ENCODE data around the gene MAP1LC3B2.

Gene MAP1LC3B2

GRCh38 chr12:116541547-116542344, 17.4 kb upstream of the MAP1LC3B2 start:
- DNase-seq (ENCODE audit: low read depth), result no peak
- H3K4me3 ChIP-seq (replicated peaks; ENCODE audit: low read depth, low read length), result no peak overlapping the region
- TF ChIP-seq, protein P1, sequence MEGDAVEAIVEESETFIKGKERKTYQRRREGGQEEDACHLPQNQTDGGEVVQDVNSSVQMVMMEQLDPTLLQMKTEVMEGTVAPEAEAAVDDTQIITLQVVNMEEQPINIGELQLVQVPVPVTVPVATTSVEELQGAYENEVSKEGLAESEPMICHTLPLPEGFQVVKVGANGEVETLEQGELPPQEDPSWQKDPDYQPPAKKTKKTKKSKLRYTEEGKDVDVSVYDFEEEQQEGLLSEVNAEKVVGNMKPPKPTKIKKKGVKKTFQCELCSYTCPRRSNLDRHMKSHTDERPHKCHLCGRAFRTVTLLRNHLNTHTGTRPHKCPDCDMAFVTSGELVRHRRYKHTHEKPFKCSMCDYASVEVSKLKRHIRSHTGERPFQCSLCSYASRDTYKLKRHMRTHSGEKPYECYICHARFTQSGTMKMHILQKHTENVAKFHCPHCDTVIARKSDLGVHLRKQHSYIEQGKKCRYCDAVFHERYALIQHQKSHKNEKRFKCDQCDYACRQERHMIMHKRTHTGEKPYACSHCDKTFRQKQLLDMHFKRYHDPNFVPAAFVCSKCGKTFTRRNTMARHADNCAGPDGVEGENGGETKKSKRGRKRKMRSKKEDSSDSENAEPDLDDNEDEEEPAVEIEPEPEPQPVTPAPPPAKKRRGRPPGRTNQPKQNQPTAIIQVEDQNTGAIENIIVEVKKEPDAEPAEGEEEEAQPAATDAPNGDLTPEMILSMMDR (IDR thresholded peaks at IDR 0.05; ENCODE audit: low read length, missing control alignments), result no peak

DNA sequence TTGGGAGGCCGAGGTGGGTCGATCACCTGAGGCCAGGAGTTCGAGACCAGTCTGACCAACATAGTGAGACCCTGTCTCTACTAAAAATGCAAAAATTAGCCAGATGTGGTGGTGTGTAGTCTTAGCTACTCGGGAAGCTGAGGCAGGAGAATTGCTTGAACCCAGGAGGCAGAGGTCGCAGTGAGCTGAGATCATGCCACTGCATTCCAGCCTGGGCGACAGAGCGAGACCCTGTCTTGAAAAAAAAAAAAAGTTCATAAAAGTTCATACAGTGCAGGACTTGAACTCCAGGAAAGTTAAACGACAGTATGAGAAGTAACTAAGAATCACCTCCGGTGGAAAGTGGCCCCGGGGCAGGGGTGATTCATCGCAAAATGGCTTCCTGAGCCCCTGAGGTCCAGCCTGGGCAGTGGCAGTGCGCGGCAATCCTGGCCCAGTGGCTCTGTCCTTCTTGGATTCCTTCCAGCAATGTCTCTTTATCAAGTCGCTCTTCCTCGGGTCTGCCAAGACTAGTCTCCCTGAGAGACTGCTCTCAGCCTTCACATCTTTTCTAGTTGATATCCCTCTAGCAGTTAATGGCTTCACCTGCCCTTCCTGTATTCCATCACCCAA, 16.7 kb upstream of the MAP1LC3B2 start:
- DNase-seq (ENCODE audit: low read depth), result no peak
- no peak overlapping the region for H3K4me3 ChIP-seq (replicated peaks; ENCODE audit: low read depth, low read length)
- TF ChIP-seq, protein P1 (IDR thresholded peaks at IDR 0.05; ENCODE audit: low read length, missing control alignments), result no peak

- DNase-seq (ENCODE audit: low read depth), result no peak
- TF ChIP-seq, protein P1 (IDR thresholded peaks at IDR 0.05; ENCODE audit: low read length, missing control alignments), result no peak
- H3K4me3 ChIP-seq (replicated peaks; ENCODE audit: low read depth, low read length), result no peak overlapping the region
Measured at GRCh38 chr12:116544656-116545055, 14.5 kb upstream of the MAP1LC3B2 start.

- DNase-seq (ENCODE audit: low read depth), result no peak
- TF ChIP-seq, protein P1 (IDR thresholded peaks at IDR 0.05; ENCODE audit: low read length, missing control alignments), result no peak
- no peak overlapping the region for H3K4me3 ChIP-seq (replicated peaks; ENCODE audit: low read depth, low read length)
Measured at GRCh38 chr12:116545144-116545543, 14.0 kb upstream of the MAP1LC3B2 start.

- TF ChIP-seq, protein P1 (IDR thresholded peaks at IDR 0.05; ENCODE audit: low read length, missing control alignments), result no peak
- H3K4me3 ChIP-seq (replicated peaks; ENCODE audit: low read depth, low read length), result no peak overlapping the region
Measured at GRCh38 chr12:116545936-116546335, 13.2 kb upstream of the MAP1LC3B2 start.

GRCh38 chr12:116547955-116548501, 11.2 kb upstream of the MAP1LC3B2 start:
- DNase-seq (ENCODE audit: low read depth), result peak; percentile 16

More at GRCh38 chr12:116545936-116546335, 13.2 kb upstream of the MAP1LC3B2 start:
- no peak for DNase-seq (ENCODE audit: low read depth)

More at GRCh38 chr12:116547955-116548501, 11.2 kb upstream of the MAP1LC3B2 start:
- TF ChIP-seq, protein P1 (IDR thresholded peaks at IDR 0.05; ENCODE audit: low read length, missing control alignments), result no peak
- H3K4me3 ChIP-seq (replicated peaks; ENCODE audit: low read depth, low read length), result no peak overlapping the region

All from fibroblast of pulmonary artery (primary cell).